SKM-1 (cell line): ENCODE data around the gene TNKS1BP1.
"Not testable (repeated sequence)": the region's sequence is repeated elsewhere in the genome, so short reads cannot be mapped to it uniquely, and the experiment has no call there.

ENCODE experiments used
- DNase-seq: peaks from one replicate; lab custom pipeline; 2025; ENCODE audit not compliant: unreplicated experiment; lab: John Stamatoyannopoulos, UW

TNKS1BP1 gene

GRCh38 chr11:57356268-57356667 is 31.5 kb upstream of the TNKS1BP1 start:
- DNase-seq: no peak

GRCh38 chr11:57354699-57355098 is 29.9 kb upstream of the TNKS1BP1 start:
- no peak for DNase-seq

- DNase-seq: no peak
Measured at GRCh38 chr11:57353852-57354251, 29.1 kb upstream of the TNKS1BP1 start.

GRCh38 chr11:57353446-57353845 is 28.7 kb upstream of the TNKS1BP1 start:
- no peak for DNase-seq

- no peak for DNase-seq
Measured at GRCh38 chr11:57353036-57353435, 28.3 kb upstream of the TNKS1BP1 start.

- peak; percentile 23 for DNase-seq
Measured at GRCh38 chr11:57349491-57350274, 24.9 kb upstream of the TNKS1BP1 start.

- DNase-seq: no peak
Measured at GRCh38 chr11:57348636-57349313, 24.0 kb upstream of the TNKS1BP1 start.

GRCh38 chr11:57348052-57348451 is 23.3 kb upstream of the TNKS1BP1 start:
- no peak for DNase-seq

GRCh38 chr11:57347336-57347735 is 22.6 kb upstream of the TNKS1BP1 start:
- DNase-seq: no peak

GRCh38 chr11:57345555-57346211 is 20.9 kb upstream of the TNKS1BP1 start:
- DNase-seq: peak; percentile 43

GRCh38 chr11:57344826-57345225 is 20.1 kb upstream of the TNKS1BP1 start:
- DNase-seq: no peak

GRCh38 chr11:57343825-57344224 is 19.1 kb upstream of the TNKS1BP1 start:
- no peak for DNase-seq

- no peak for DNase-seq
Measured at GRCh38 chr11:57342702-57343101, 17.9 kb upstream of the TNKS1BP1 start.

- DNase-seq: no peak
Measured at GRCh38 chr11:57341250-57341808, 16.6 kb upstream of the TNKS1BP1 start.

GRCh38 chr11:57340039-57340615 is 15.4 kb upstream of the TNKS1BP1 start:
- DNase-seq: no peak

- DNase-seq: no peak
Measured at GRCh38 chr11:57339328-57339727, 14.6 kb upstream of the TNKS1BP1 start.

- DNase-seq: no peak
Measured at GRCh38 chr11:57338142-57338541, 13.4 kb upstream of the TNKS1BP1 start, which contains the start of gene P2RX3. Gene P2RX3 (plus strand): TSS chr11:57338352. CDS start chr11:57338551, 199 bp downstream.

GRCh38 chr11:57336856-57337255 is 12.1 kb upstream of the TNKS1BP1 start:
- not testable (repeated sequence) for DNase-seq

- DNase-seq: no peak
Measured at GRCh38 chr11:57336111-57336666, 11.4 kb upstream of the TNKS1BP1 start.

GRCh38 chr11:57335343-57336110 is 10.8 kb upstream of the TNKS1BP1 start, which contains the start of gene SSRP1:
Gene SSRP1 (minus strand): TSS chr11:57335892. CDS start chr11:57335121, 771 bp downstream.
- DNase-seq: peak; percentile 76
